ENCODE results near the gene IFI44.

IFI44 gene

GRCh38 chr1:78678324-78678723 is 28.7 kb downstream of the IFI44 start:
- H3K4me3 ChIP-seq (ENCODE audit: low read depth, low read length): no peak overlapping the region
- no peak for TF ChIP-seq CTCF (IDR thresholded peaks at IDR 0.05; ENCODE audit: low read depth, low read length, missing control alignments)
- DNase-seq (ENCODE audit: low read depth): peak; percentile 27

- H3K4me3 ChIP-seq (ENCODE audit: low read depth, low read length): no peak overlapping the region
- no peak for TF ChIP-seq CTCF (IDR thresholded peaks at IDR 0.05; ENCODE audit: low read depth, low read length, missing control alignments)
- no peak for DNase-seq (ENCODE audit: low read depth)
These were observed 31.6 kb downstream of the IFI44 start for GRCh38 chr1:78681265-78681664.

GRCh38 chr1:78682496-78682895 is 32.9 kb downstream of the IFI44 start:
- DNase-seq (ENCODE audit: low read depth): no peak
- TF ChIP-seq CTCF (IDR thresholded peaks at IDR 0.05; ENCODE audit: low read depth, low read length, missing control alignments): no peak

GRCh38 chr1:78683079-78683478 is 33.4 kb downstream of the IFI44 start:
- no peak for DNase-seq (ENCODE audit: low read depth)
- no peak for TF ChIP-seq CTCF (IDR thresholded peaks at IDR 0.05; ENCODE audit: low read depth, low read length, missing control alignments)
- no peak overlapping the region for H3K4me3 ChIP-seq (ENCODE audit: low read depth, low read length)

More at GRCh38 chr1:78682496-78682895, 32.9 kb downstream of the IFI44 start:
- H3K4me3 ChIP-seq (ENCODE audit: low read depth, low read length): no peak overlapping the region

GRCh38 chr1:78687315-78687714 is 37.7 kb downstream of the IFI44 start:
- H3K4me3 ChIP-seq (ENCODE audit: low read depth, low read length): no peak overlapping the region
- TF ChIP-seq CTCF (IDR thresholded peaks at IDR 0.05; ENCODE audit: low read depth, low read length, missing control alignments): no peak
- no peak for DNase-seq (ENCODE audit: low read depth)

GRCh38 chr1:78687914-78688313 is 38.3 kb downstream of the IFI44 start:
- H3K4me3 ChIP-seq (ENCODE audit: low read depth, low read length): no peak overlapping the region
- TF ChIP-seq CTCF (IDR thresholded peaks at IDR 0.05; ENCODE audit: low read depth, low read length, missing control alignments): no peak
- DNase-seq (ENCODE audit: low read depth): no peak

- no peak for TF ChIP-seq CTCF (IDR thresholded peaks at IDR 0.05; ENCODE audit: low read depth, low read length, missing control alignments)
- no peak overlapping the region for H3K4me3 ChIP-seq (ENCODE audit: low read depth, low read length)
- DNase-seq (ENCODE audit: low read depth): no peak
These were observed 39.1 kb downstream of the IFI44 start for GRCh38 chr1:78688697-78689096.
